Fibroblast of peridontal ligament (primary cell): ENCODE data around the gene FAAH2.
"Not testable (repeated sequence)": the region's sequence is repeated elsewhere in the genome, so short reads cannot be mapped to it uniquely, and the experiment has no call there.

Source experiments
- DNase-seq: peaks from one replicate; pipeline ENCODE4 v3.0.0-alpha.2; 2010; ENCODE audit errors: extremely low read depth

Gene FAAH2, protein sequence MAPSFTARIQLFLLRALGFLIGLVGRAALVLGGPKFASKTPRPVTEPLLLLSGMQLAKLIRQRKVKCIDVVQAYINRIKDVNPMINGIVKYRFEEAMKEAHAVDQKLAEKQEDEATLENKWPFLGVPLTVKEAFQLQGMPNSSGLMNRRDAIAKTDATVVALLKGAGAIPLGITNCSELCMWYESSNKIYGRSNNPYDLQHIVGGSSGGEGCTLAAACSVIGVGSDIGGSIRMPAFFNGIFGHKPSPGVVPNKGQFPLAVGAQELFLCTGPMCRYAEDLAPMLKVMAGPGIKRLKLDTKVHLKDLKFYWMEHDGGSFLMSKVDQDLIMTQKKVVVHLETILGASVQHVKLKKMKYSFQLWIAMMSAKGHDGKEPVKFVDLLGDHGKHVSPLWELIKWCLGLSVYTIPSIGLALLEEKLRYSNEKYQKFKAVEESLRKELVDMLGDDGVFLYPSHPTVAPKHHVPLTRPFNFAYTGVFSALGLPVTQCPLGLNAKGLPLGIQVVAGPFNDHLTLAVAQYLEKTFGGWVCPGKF

GRCh38 chrX:57286507-57287251, at the start of gene FAAH2:
TSS of gene FAAH2 (plus strand) at chrX:57286706. CDS start at chrX:57286826, 120 bp downstream.
- DNase-seq, result no peak

GRCh38 chrX:57241967-57242366, 44.5 kb upstream of the FAAH2 start:
- no peak for DNase-seq

- DNase-seq, result no peak
These were observed 34.5 kb upstream of the FAAH2 start for GRCh38 chrX:57251965-57252364.

- no peak for DNase-seq
These were observed 21.4 kb upstream of the FAAH2 start for GRCh38 chrX:57265126-57265525.

- no peak for DNase-seq
These were observed 20.2 kb upstream of the FAAH2 start for GRCh38 chrX:57266275-57266674.

DNA sequence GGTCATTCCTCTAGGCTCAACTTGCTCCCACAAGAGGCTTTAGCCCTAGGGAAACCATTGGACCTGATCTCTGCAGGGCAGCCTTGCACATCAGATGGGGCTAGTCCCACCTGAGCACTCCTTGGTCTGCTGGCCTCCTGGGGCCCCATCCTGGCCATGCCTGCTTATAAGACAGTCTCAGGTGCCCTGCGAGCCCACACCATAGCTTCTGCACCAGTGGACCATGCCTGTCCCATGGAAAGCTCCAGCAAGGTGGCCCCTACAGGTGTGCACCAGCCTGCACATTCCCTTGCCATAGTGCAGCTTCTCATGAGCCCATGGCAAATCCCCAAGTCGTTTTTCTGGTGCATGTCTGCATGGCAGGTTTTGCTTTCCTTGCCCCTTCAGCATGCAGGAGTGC, 19.6 kb upstream of the FAAH2 start:
- DNase-seq, result no peak

DNA sequence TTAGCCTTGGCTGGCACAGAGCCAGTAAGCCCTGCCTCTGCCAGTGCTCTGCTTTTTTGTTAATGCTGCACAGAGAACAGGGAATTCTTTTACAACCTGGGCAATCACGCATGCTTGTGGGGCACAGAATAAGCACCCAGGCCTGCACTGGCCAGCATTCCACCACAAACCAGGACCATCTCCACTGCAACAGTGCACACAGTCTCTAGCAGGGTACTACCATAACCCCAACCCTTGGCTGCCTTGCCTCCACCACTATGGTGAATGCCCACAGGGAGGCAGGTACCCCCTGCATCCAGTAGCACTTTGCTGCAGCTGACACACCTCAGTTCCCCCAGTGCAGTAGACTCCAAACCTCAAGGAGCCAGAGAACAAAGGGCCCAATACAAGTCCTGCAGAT, 19.2 kb upstream of the FAAH2 start:
- DNase-seq, result no peak

DNA sequence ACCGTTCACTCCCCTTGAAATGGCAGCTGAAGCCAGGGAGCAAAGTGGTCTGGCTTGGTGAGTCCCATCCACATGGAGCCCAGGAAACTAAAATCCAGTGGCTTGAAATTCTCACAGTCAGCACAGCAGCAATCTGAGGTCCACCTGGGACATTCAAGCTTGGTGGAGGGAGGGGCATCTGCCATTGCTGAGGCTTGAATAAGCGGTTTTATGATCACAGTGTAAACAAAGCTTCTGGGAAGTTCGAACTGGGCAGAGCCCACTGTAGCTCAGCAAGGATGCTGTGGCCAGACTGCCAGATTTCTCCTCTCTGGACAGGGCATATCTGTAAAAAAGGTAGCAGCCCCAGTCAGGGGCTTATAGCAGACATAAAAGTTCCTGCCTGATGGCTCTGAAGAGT, 15.5 kb upstream of the FAAH2 start:
- no peak for DNase-seq

DNA sequence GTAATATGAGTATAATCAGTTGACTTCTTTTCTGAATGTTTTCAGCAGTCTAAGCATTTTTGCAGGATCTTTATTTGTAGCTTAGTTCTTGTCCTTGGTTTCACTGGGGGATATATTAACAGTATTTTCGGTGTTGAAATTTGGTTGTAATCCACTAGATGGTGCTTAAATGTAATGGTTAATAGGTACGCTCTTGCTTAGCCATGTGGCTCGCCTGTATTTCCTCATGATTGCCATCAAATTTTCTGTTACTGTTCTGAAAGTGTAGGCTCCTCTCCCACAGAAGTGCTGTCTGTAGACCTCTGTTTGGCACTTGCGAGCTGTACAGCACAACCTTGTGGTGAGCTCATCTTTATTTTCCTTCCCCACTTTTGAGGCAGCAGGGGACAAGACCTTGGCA, 3.9 kb upstream of the FAAH2 start:
- DNase-seq, result no peak

DNA sequence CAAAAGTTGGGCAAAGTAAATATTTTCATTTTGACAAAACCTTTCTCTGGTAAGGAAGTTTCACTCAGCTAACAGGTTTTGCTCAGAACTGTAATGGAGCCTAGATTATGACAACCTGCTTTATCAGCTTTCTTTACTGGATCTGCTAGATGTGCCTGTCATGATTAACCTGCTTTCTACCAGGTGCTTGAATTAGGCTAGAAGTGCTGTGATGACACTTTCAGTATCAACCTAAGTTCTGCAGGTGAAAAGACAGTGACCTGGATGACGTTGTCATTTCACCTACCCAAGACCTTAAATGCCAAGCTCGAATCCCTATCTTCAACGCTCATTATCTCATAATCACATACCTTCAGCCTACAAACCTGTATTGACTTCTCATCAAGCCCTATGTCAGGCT, 1.5 kb upstream of the FAAH2 start:
- no peak for DNase-seq

DNA sequence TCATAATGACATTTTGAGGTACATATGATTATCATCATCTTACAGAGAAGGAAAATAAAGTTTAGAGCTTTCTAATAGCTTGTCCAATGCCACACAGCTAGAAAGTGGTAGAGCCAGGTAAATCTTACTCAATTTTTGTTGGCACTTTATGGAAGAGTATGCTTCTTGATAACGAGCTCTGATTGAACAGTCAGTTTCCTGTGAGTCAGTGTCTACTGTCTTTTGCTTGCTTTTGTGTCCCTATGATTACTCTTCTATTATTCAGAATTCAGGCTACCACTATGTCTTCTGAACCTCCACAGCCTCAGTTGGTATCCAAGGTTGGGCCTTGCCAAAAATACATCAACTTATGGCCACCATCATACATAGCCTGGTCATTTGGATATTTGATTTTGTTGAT, 2.6 kb downstream of the FAAH2 start:
- no peak for DNase-seq

- no peak for DNase-seq
These were observed 8.5 kb downstream of the FAAH2 start for GRCh38 chrX:57294961-57295360.

DNA sequence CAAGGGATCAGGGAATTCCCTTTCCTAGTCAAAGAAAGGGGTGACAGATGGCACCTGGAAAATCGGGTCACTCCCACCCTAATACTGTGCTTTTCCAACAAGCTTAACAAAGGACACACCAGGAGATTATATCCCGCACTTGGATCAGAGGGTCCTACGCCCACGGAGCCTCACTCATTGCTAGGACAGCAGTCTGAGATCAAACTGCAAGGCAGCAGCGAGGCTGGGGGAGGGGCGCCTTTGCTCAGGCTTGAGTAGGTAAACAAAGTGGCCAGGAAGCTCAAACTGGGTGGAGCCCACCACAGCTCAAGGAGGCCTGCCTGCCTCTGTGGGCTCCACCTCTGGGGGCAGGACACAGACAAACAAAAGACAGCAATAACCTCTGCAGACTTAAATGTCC, 9.2 kb downstream of the FAAH2 start:
- DNase-seq, result not testable (repeated sequence)

DNA sequence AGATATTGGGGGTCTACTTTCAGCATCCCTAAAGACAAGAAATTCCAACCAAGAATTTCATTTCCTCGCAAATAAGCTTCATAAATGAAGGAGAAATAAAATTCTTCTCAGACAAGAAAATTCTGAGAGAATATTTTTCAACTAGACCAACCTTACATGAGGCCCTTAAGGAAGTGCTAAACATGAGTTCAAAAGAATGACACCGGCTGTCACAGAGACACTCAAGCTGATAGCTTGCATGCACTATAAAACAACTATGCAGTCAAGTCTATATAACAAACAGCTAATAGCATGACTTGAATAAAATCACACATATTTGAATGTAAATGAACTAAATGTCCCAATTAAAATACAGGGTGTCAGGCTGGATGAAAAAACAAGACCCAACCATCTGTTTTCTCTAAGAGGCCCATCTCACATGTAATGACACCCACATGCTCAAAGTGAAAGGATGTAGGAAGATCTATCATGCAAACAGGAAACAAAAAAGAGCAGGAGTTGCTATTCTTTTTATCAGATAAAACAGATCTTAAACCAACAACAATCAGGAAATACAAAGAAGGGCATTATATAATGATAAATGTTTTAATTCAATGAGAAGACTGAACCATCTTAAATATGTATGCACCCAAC, 27.2 kb downstream of the FAAH2 start:
- DNase-seq, result no peak

DNA sequence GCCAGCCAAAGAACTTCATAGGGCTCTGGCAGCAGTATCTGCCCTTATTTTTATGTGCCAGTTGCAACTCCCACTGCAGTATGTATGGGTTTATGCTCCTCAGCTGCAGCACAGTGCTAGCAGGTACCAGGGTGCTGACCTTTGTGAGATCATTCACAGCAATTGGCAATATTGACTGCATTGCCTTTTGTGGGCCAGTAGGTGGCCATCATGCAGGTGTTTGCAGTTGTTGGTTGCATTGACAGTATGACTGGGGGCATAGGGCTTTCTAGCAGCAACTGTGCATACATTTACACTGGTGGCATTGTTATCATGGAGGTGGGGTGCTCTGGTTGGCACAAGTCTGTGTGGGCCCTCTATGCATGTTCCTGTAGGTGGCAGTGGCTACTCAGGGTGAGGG, 42.5 kb downstream of the FAAH2 start:
- no peak for DNase-seq

GRCh38 chrX:57335790-57336189, 49.3 kb downstream of the FAAH2 start:
- not testable (repeated sequence) for DNase-seq

GRCh38 chrX:57353472-57354132, 67.1 kb downstream of the FAAH2 start:
- DNase-seq, result no peak

DNA sequence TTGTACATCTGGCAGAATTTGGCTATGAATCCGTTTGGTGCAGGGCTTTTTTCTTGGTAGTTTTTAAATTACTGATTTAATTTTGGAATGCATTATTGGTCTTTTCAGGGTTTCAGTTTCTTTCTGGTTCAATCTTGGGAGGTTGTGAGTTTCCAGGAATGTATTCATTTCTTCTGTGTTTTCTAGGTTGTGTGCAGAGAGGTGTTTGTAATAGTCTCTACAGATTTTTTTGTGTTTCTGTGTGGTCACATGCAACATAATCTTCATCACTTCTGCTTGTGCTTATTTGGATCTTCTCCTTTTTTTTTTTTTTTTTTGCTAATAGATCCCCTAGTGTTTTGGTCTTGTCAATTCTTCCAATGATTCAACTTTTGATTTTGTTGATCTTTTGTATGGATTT, 77.6 kb downstream of the FAAH2 start:
- DNase-seq, result no peak

- DNase-seq, result no peak
These were observed 79.9 kb downstream of the FAAH2 start for GRCh38 chrX:57366430-57366829.

DNA sequence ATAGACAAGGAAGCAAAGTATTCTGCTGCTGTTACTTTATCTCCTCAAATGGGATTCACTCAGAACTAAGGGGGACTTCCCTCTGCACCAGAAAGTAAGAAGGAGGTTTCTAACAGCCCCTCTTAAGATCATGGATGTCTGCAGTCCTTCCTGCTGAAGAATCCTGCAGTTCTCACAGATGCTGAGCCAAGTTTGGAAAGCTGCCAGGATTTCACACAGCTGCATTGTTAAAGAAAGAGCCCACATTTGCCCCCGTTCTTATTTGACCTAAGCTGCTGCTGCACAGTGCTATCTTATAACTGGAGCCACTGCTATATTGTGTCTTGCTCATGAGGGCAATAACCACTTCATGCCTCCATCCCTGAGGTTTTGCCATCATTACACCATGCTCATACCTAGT, 81.1 kb downstream of the FAAH2 start:
- DNase-seq, result no peak

DNA sequence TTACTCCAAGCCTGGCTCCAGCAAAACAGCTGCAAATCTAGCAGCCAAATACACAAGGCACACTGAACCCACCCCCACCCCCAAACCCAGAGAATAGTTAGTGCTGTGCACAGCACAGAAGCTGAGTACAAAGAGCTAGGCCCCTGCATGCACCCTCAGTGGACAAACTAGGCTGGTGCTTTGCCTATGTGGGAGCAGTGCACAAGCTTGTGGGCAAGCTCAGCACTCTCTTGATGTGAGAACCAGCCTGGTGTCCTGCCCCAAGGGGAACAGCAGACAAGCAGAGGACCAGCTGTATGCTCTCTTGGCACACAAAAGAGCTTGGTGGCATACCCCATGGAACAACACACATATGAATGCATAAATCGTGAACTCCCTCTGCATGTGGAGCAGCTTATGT, 81.7 kb downstream of the FAAH2 start:
- no peak for DNase-seq

DNA sequence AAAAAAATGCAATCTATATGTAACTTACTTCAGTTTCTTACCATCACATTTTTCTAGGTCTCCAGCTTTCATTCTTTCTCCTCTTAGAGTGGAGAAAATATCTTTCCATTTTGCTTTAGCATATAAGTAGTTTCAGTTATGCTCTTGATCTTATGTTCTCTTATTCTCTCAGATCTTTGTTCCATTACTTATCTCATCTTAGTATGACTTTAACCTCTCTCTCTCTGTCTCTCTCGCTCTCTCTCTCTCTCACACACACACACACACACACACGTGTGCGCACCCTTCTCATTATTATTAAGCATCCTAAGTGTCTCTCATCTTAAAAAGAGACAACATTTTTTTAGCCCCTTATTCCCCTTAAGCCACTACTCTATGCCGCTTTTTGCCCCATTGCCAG, 92.8 kb downstream of the FAAH2 start:
- no peak for DNase-seq
